Measurements from ENCODE around the gene MAFF. TPM values are rescaled to one million over a fixed set of nuclear protein-coding genes. Genes with fewer than 3 reads are reported as not detected.

The MAFF gene
- total and polyA plus RNA-seq, 2 donors from 2014 or later: 2.2 to 23.4 TPM

- Histone ChIP-seq H3K9ac (ENCODE audit: low read length in 3 of 3) (peak overlapping the region in 1 of 3 donors; percentile 58), H3K4me3 (ENCODE audit: low read length in 3 of 3) (no peak overlapping the region), H3K4me1 (ENCODE audit: control insufficient read depth in 2 of 3, insufficient read depth in 2 of 3, low read depth in 1 of 3, low read length in 3 of 3) (peaks cover 0 to 24% (median 11%) of the 10 kb centered on the region in 3 donors), H3K27me3 (ENCODE audit: control insufficient read depth, insufficient read depth, low read length) (no peaks in the 10 kb centered on the region), H3K36me3 (ENCODE audit: control insufficient read depth in 2 of 3, insufficient read depth in 3 of 3, low read length in 3 of 3) (peaks cover 0 to 6% (median 5%) of the 10 kb centered on the region in 3 donors), H3K9me3 (ENCODE audit: control insufficient read depth in 2 of 3, insufficient read depth in 1 of 3, low read length in 3 of 3) (no peaks in the 10 kb centered on the region), H3K27ac (ENCODE audit: low read depth in 2 of 2, low read length in 2 of 2) (peak overlapping the region in 1 of 2 donors; percentile 57)
- FAIRE-seq (no peak), DNase-seq (no peak)
- intact Hi-C loops (cut with DNase I): no loop called here
- TF ChIP-seq, protein P1, sequence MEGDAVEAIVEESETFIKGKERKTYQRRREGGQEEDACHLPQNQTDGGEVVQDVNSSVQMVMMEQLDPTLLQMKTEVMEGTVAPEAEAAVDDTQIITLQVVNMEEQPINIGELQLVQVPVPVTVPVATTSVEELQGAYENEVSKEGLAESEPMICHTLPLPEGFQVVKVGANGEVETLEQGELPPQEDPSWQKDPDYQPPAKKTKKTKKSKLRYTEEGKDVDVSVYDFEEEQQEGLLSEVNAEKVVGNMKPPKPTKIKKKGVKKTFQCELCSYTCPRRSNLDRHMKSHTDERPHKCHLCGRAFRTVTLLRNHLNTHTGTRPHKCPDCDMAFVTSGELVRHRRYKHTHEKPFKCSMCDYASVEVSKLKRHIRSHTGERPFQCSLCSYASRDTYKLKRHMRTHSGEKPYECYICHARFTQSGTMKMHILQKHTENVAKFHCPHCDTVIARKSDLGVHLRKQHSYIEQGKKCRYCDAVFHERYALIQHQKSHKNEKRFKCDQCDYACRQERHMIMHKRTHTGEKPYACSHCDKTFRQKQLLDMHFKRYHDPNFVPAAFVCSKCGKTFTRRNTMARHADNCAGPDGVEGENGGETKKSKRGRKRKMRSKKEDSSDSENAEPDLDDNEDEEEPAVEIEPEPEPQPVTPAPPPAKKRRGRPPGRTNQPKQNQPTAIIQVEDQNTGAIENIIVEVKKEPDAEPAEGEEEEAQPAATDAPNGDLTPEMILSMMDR (IDR thresholded peaks at IDR 0.05; ENCODE audit: borderline replicate concordance, extremely low read depth, insufficient read depth): no peak
These were observed 36.8 kb downstream of the MAFF start for GRCh38 chr22:38238519-38239071.

DNA sequence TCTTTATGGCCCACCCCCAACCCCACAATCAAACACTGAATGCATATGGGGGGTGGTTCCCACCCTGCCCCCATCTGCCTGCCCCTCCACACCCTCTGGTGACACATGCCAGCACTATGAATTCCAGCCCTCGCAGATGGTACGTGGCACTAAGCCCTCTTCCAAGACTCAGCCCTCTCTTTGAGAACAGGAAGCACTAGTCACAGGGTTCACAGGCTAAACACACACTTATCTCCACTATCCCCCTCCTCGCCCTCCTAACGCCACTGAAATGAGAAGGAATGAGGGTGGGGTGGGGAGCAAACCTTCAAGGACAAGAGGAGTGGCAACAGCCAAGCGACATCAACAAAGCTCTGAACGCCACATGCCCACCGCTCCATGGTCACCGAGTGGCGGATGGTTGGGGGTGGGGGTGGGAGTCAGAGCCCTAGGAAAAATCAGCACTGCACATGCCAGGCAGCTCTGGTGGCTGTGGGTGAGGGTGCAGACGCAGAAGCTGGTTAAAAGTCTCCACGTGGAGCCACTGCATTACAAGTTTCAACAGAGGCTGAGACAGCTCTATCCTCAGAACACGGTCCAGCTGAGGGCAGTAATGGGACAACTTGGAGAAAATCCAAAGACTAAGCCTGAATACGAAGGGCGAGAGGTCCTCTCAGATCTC is 37.4 kb downstream of the MAFF start:
- Histone ChIP-seq H3K9ac (ENCODE audit: low read length in 3 of 3) (peak overlapping the region in 1 of 3 donors; percentile 58), H3K4me3 (ENCODE audit: low read length in 3 of 3) (no peak overlapping the region), H3K9me3 (ENCODE audit: control insufficient read depth in 2 of 3, insufficient read depth in 1 of 3, low read length in 3 of 3) (no peaks in the 10 kb centered on the region), H3K27ac (ENCODE audit: low read depth in 2 of 2, low read length in 2 of 2) (peak overlapping the region in 1 of 2 donors; percentile 57), H3K4me1 (ENCODE audit: control insufficient read depth in 2 of 3, insufficient read depth in 2 of 3, low read depth in 1 of 3, low read length in 3 of 3) (peaks cover 0 to 25% (median 11%) of the 10 kb centered on the region in 3 donors), H3K27me3 (ENCODE audit: control insufficient read depth, insufficient read depth, low read length) (no peaks in the 10 kb centered on the region), H3K36me3 (ENCODE audit: control insufficient read depth in 2 of 3, insufficient read depth in 3 of 3, low read length in 3 of 3) (peaks cover 0 to 6% (median 4%) of the 10 kb centered on the region in 3 donors)
- DNase-seq (peak in 1 of 5 donors; percentile 17), FAIRE-seq (no peak)
- TF ChIP-seq, protein P1 (IDR thresholded peaks at IDR 0.05; ENCODE audit: borderline replicate concordance, extremely low read depth, insufficient read depth): peak; percentile 16
- intact Hi-C loops (cut with DNase I): no loop called here

DNA sequence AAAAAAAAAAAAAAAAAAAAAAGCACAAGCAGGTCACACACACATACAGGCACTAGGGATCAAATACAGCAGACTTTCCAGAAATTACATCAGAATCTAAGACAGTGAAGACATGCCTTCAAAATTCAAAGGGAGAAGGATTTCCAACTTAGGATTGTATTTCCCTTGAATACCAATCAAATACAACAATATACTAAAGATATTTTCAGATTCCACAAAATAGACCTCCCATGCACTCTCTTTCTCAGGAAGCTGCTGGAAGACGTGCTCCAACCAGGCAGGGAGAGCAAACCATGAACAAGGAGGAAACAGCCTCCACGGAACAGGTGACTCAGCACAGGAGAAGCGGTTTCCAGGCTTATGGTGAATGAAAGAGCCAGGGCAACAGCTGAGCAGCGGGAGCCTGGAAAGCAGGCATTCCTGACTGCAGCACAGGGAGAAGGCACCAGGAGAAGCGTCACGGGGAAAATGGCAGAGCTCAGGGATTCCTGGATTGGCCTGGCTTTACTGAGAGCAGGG is 39.0 kb downstream of the MAFF start:
- peak in 1 of 5 donors; percentile 34 for DNase-seq
- Histone ChIP-seq H3K9ac (ENCODE audit: low read length in 3 of 3) (no peak overlapping the region), H3K4me3 (ENCODE audit: low read length in 3 of 3) (no peak overlapping the region), H3K27me3 (ENCODE audit: control insufficient read depth, insufficient read depth, low read length) (no peaks in the 10 kb centered on the region), H3K4me1 (ENCODE audit: control insufficient read depth in 2 of 3, insufficient read depth in 2 of 3, low read depth in 1 of 3, low read length in 3 of 3) (peaks cover 0 to 25% (median 11%) of the 10 kb centered on the region in 3 donors), H3K36me3 (ENCODE audit: control insufficient read depth in 2 of 3, insufficient read depth in 3 of 3, low read length in 3 of 3) (peaks cover 0 to 4% (median 0%) of the 10 kb centered on the region in 3 donors), H3K27ac (ENCODE audit: low read depth in 2 of 2, low read length in 2 of 2) (no peak overlapping the region), H3K9me3 (ENCODE audit: control insufficient read depth in 2 of 3, insufficient read depth in 1 of 3, low read length in 3 of 3) (no peaks in the 10 kb centered on the region)
- intact Hi-C loops (cut with DNase I): no loop called here
- TF ChIP-seq, protein P1 (IDR thresholded peaks at IDR 0.05; ENCODE audit: borderline replicate concordance, extremely low read depth, insufficient read depth): no peak
- no peak for FAIRE-seq

Data from kidney (tissue), 14 donors.